ENCODE data around the gene GAB3.
A peak's percentile ranks its signal among the peaks of the same experiment; 100 is the strongest.
"Not testable (repeated sequence)": the region's sequence is repeated elsewhere in the genome, so short reads cannot be mapped to it uniquely, and the experiment has no call there.

GAB3 gene

GRCh38 chrX:154719132-154719675 lies 31.7 kb downstream of the GAB3 start:
- DNase-seq = peak; percentile 79

- no peak for DNase-seq
These were observed 32.3 kb downstream of the GAB3 start for GRCh38 chrX:154718616-154719015.

- DNase-seq = peak; percentile 39
These were observed 33.1 kb downstream of the GAB3 start for GRCh38 chrX:154717824-154718223.

DNA sequence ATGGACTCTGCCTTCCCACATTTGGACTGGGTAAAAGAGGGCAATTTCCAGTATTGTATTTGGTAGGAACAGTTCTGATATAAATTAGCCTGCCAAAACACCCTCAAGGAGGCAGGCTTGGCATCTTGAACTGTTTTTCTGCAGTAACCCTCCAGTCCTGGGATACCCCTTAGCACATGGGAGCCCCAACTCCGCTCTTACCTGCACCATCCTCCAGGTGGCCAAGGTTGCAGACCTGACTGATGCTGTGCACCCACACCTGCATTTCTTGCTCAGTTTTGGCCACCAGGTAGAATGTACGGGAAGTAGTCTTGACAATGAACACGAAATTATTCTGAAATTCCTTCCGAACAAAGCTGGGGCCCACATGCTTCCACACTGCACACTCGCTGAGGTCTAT lies 35.1 kb downstream of the GAB3 start:
- DNase-seq = no peak

- peak; percentile 80 for DNase-seq
These were observed 36.0 kb downstream of the GAB3 start for GRCh38 chrX:154714925-154715324.

- peak; percentile 81 for DNase-seq
These were observed 37.8 kb downstream of the GAB3 start for GRCh38 chrX:154712781-154713740.

DNA sequence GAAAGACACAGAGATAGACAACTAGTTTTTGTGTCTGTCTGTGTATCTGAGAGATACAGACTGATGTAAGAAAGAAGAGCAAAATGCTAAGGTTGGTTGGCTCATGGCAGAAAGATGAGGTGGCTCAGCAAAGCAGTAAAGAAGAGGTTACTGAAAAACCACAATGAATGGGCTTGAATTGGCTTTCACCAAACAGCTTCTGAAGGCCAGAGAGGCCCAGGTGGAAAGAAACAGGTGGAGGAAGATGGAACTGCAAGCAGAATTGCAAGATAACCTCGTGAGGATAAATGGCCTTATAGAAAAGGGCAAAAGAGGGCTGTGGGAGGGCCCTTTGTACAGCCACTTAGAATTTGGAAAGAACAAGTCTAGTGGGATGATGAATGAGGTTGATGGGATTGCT lies 39.6 kb downstream of the GAB3 start:
- DNase-seq = no peak

- no peak for DNase-seq
These were observed 40.6 kb downstream of the GAB3 start for GRCh38 chrX:154710309-154710708.

- no peak for DNase-seq
These were observed 52.1 kb downstream of the GAB3 start for GRCh38 chrX:154698630-154699248.

DNA sequence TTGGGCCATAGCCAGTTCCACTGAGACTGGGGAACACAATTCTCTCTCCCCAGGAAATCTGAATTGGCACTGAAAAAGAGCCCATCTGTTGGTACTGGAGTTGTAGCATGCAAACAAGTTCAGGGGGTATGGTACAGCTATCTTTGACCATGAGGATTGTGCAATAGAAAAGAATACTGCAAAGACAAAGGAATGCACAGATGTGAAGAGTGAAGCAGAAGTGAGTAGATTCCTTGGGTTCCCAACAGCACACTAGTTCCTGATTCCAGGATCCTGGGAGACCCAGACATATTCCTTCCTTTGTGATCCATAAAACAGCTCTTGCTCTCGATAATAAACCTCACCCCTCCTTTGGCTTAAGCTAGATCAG lies 54.2 kb downstream of the GAB3 start:
- DNase-seq = no peak

DNA sequence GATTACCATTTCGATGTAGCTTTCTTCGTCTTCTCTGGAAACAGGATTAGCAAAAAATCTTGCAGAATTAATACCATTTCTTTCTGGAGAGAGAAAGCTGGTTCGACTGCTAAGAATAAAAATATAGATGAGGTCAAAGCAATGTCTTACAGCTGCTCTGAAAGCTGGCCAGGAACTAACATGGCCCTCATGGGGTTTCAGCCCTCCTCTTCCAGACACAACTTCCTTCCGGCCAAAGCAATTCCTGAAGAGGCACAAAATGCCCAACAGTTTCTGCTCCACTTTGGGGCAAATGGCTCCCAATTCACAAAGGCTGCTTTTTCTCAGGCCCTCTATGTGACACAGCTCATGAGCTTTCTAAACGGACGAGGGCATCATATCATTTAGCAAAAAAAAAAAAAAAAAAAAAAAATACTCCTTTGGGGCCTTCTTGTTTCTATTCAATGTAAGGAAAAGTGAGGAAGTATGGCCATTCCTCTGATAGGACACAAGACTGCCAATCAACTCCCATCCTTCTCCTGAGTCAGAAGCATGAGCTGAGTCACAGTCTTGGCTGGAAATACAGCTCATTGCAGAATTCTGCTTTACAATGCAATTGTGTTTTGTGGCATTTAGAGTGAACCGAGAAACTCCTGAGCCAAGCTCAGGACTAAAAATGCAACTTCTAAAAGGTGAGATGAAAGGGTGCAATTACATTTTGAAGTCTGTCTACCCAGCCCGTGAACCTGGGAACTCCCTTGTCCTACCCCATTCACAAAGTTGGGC lies 54.8 kb downstream of the GAB3 start:
- DNase-seq = peak; percentile 36

DNA sequence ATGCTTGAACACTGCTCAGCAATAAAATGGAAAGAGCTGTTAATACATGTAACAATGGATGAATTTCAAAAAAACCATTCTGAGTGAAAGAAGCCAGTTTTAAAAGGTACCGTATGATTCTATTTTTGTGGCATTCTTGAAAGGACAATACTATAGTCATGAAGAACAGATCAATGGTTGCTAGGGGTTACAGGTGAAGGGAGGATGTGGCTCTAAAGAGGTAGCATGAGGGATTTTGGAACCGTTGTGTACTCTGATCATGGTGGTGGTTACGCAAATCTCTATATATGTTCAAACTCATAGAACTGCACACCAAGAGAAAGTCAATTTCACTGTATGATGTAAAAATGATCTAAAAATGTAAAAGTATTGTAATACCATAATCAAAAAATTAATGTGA lies 57.5 kb downstream of the GAB3 start:
- DNase-seq = no peak

DNA sequence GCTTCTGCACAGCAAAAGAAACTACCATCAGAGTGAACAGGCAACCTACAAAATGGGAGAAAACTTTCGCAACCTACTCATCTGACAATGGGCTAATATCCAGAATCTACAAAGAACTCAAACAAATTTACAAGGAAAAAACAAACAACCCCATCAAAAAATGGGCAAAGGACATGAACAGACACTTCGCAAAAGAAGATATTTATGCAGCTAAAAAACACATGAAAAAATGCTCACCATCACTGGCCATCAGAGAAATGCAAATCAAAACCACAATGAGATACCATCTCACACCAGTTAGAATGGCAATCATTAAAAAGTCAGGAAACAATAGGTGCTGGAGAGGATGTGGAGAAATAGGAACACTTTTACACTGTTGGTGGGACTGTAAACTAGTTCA lies 60.4 kb downstream of the GAB3 start:
- DNase-seq = not testable (repeated sequence)

DNA sequence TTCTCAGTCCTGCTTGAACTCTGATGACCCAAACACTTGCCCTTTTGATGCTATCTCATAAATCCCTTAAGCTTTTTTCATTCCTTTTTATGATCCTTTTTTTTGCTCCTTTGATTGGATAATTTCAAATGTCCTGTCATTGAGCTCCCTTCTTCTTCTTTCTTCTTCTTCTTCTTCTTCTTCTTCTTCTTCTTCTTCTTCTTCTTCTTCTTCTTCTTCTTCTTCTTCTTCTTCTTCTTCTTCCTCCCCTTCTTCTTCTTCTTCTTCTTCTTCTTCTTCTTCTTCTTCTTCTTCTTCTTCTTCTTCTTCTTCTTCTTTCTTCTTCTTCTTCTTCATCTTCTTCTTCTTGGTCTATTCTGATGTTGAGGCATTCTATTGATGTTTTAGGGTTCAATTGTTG lies 78.8 kb downstream of the GAB3 start:
- DNase-seq = not testable (repeated sequence)

- DNase-seq = not testable (repeated sequence)
These were observed 80.0 kb downstream of the GAB3 start for GRCh38 chrX:154670848-154671247.

GRCh38 chrX:154661899-154662298 lies 89.0 kb downstream of the GAB3 start:
- no peak for DNase-seq

DNA sequence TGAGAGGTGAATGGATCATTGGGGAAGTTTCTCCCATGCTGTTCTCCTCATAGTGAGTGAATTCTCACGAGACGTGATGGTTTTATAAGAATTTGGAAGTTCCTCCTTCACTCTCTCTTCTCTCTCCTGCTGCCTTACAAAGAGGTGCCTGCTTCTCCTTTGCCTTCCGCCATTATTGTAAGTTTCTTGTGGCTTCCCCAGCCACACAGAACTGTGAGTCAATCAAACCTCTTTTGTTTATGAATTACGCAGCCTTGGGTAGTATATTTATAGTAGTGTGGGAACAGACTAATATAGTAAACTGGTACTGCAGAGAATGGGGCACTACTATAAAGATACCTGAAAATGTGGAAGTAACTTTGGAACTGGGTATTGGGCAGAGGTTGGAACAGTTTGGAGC lies 89.7 kb downstream of the GAB3 start:
- DNase-seq = no peak

DNA sequence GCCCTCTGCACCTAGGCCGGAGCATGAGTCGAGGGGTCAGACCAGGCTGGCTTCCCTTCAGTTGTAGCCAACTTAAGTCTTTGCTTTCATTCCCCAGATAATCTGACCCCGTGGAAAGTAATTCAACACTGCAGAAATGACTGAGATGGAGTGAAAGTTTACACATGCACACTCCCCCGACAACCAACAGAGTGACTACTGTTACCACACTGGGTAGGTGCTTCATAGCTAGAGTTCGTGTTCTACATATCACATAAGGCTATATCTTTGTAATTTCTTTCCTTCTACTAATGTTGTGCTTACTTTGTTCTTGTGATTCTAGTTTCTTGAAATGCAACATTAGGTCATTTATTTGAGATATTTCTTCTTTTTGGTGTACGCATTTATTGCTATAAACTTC lies 90.3 kb downstream of the GAB3 start:
- no peak for DNase-seq

DNA sequence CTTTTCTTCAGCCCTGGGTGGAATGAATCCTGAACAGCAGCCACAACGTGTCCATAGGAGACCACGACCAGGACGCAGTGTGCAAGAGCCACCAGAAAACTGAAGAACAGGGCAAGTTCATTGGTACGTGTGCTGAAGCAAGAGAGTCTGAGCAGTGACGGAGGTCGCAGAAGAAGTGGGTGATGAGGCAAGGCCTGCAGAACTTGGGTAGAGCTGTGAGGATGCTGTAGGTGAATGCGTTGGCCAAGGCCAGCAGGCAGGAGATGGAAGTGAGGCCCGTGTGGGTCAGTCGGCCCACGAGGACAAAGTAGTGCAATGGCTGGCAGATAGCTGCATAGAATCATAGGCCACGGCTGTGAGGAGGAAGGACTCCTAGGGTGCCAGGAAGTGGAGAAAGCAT lies 91.9 kb downstream of the GAB3 start:
- no peak for DNase-seq

GRCh38 chrX:154658187-154658586 lies 92.7 kb downstream of the GAB3 start:
- no peak for DNase-seq

GRCh38 chrX:154657226-154657805 lies 93.6 kb downstream of the GAB3 start:
- no peak for DNase-seq

- DNase-seq = no peak
These were observed 95.1 kb downstream of the GAB3 start for GRCh38 chrX:154655786-154656185.

DNA sequence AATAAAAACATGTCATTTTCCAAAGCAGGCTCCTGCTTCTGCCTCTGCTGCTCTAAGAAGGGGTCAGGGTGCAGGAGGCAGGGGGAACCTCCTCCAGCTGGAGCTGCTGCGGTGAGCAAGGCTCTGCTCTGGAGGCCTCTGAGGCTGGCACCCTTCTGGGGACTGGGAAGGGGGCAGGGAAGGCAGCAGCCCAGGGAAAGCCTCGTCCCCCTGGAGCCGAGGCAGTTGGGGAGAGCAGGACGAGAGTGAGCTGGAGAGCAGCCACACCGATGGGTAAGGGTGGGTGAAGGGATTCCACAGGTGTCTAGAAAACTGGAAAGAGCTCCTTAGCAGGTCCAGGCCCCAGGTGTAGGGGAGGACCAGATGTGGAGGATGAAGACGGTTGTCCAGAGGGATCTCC lies 95.5 kb downstream of the GAB3 start:
- no peak for DNase-seq

Data from activated CD4-positive, alpha-beta T cell treated with anti-CD3 and anti-CD28 coated beads, Interleukin-2, Interleukin-6, amounts not matched to agents 100 ng/mL and 50 ng/mL, durations not matched to agents 16 hours and 8 hours (primary cell).